HG03097 (cell line): Measurements from ENCODE around the gene RIPK1.

ENCODE experiments used
- ATAC-seq: cut with Tn5 transposase; IDR thresholded peaks from one replicate; pipeline ENCODE4 v1.9.1; 2021; ENCODE audit not compliant: unreplicated experiment, low FRiP score

The RIPK1 gene

GRCh38 chr6:3159805-3160781, 91.8 kb downstream of the RIPK1 start:
- no peak for ATAC-seq

- ATAC-seq: no peak
Measured at GRCh38 chr6:3162067-3162497, 93.8 kb downstream of the RIPK1 start.

- ATAC-seq: peak; percentile 54
Measured at GRCh38 chr6:3162565-3163247, 94.4 kb downstream of the RIPK1 start.

GRCh38 chr6:3163248-3163594, 94.9 kb downstream of the RIPK1 start:
- no peak for ATAC-seq

GRCh38 chr6:3164388-3164787, 96.1 kb downstream of the RIPK1 start:
- ATAC-seq: no peak
